Parathyroid adenoma (tissue), 2 donors: ENCODE data around the gene GDI2.

ENCODE experiments used
- H2AFZ ChIP-seq: fragments of 300-600 bp; sonication (generic); one replicate; pipeline ENCODE4 v1.7.0; 2017; ENCODE audit warnings: antibody characterized with exemption, mild to moderate bottlenecking
- H3K27ac ChIP-seq: fragments of 300-600 bp; sonication (generic); one replicate; pipeline ENCODE4 v1.7.0; 2017
- H3K27me3 ChIP-seq: fragments of 300-600 bp; sonication (generic); one replicate; pipeline ENCODE4 v1.7.0; 2017; ENCODE audit warnings: low read length; ENCODE audit not compliant: control insufficient read depth, insufficient read depth
- H3K36me3 ChIP-seq: fragments of 300-600 bp; sonication (generic); one replicate; pipeline ENCODE4 v1.7.0; 2017; ENCODE audit warnings: low read length; ENCODE audit not compliant: control insufficient read depth, insufficient read depth
- H3K4me1 ChIP-seq: fragments of 300-600 bp; sonication (generic); one replicate; pipeline ENCODE4 v1.7.0; 2017; ENCODE audit warnings: control low read depth
- H3K4me2 ChIP-seq: fragments of 300-600 bp; sonication (generic); one replicate; pipeline ENCODE4 v1.7.0; 2017; ENCODE audit warnings: low read length
- H3K4me3 ChIP-seq: fragments of 300-600 bp; sonication (generic); one replicate; pipeline ENCODE4 v1.7.0; 2017; ENCODE audit warnings: low read depth, low read length
- H3K79me2 ChIP-seq: fragments of 300-600 bp; sonication (generic); one replicate; pipeline ENCODE4 v1.7.0; 2017; ENCODE audit warnings: control low read depth
- H3K9ac ChIP-seq: fragments of 300-600 bp; sonication (generic); one replicate; pipeline ENCODE4 v1.7.0; 2017; ENCODE audit warnings: mild to moderate bottlenecking
- H3K9me3 ChIP-seq: fragments of 300-600 bp; sonication (generic); one replicate; pipeline ENCODE4 v1.7.0; 2017; ENCODE audit warnings: low read length; ENCODE audit not compliant: control insufficient read depth
- TF ChIP-seq, protein P1 (sequence below): fragments of 300-600 bp; sonication (generic); IDR thresholded peaks from one replicate; pipeline ENCODE4 v1.7.0; 2017; ENCODE audit warnings: antibody characterized with exemption, mild to moderate bottlenecking
- donor health status: primary hyperparathyroidism.

GDI2 gene

DNA sequence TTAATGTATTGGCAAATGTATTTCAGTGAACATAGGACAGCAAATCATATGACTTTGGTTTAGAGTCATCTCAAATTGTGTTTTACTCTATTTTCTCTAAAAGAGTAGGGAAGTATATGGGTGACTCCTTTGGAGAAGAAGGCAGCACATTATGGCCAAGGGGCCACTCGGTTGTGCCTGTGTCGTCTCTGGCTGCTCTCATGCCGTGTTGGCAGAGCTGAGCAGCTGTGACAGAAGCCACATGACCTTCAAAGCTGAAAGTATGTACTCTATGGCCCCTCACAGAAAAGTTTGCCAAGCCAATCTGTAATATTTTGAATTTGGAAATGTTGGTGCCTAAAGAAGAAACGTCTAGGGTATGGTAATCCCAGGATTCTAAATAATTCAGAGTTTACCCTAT, 81.1 kb downstream of the GDI2 start:
- Histone ChIP-seq H3K27ac (no peak overlapping the region), H2AFZ (no peak overlapping the region), H3K9ac (no peak overlapping the region), H3K9me3 (no peaks in the 10 kb centered on the region), H3K4me1 (no peaks in the 10 kb centered on the region), H3K27me3 (no peaks in the 10 kb centered on the region), H3K4me2 (no peak overlapping the region), H3K4me3 (no peak overlapping the region), H3K36me3 (no peaks in the 10 kb centered on the region), H3K79me2 (no peaks in the 10 kb centered on the region)
- TF ChIP-seq, protein P1, sequence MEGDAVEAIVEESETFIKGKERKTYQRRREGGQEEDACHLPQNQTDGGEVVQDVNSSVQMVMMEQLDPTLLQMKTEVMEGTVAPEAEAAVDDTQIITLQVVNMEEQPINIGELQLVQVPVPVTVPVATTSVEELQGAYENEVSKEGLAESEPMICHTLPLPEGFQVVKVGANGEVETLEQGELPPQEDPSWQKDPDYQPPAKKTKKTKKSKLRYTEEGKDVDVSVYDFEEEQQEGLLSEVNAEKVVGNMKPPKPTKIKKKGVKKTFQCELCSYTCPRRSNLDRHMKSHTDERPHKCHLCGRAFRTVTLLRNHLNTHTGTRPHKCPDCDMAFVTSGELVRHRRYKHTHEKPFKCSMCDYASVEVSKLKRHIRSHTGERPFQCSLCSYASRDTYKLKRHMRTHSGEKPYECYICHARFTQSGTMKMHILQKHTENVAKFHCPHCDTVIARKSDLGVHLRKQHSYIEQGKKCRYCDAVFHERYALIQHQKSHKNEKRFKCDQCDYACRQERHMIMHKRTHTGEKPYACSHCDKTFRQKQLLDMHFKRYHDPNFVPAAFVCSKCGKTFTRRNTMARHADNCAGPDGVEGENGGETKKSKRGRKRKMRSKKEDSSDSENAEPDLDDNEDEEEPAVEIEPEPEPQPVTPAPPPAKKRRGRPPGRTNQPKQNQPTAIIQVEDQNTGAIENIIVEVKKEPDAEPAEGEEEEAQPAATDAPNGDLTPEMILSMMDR = no peak

DNA sequence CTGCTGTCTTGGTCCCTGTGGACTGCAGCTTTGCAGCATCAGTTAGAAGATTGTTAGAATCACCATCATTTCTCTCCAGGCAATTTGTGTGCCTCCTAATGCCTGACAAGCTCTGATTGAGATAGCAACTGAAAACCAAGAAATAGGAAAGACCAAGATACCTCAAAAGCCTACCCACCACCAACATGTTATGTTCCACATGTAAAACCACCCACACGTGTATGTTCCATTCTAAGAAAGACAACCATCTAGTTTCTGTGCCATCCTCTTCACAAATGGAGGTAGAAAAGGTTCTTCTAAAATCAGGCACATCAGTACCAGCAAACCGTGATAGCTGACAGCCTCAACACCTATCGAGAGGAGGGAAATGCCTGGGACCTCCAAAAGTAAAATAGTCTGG, 81.7 kb downstream of the GDI2 start:
- Histone ChIP-seq H3K9me3 (no peaks in the 10 kb centered on the region), H3K36me3 (no peaks in the 10 kb centered on the region), H3K27ac (no peak overlapping the region), H2AFZ (no peak overlapping the region), H3K4me3 (no peak overlapping the region), H3K27me3 (no peaks in the 10 kb centered on the region), H3K4me2 (no peak overlapping the region), H3K9ac (no peak overlapping the region), H3K79me2 (no peaks in the 10 kb centered on the region), H3K4me1 (no peaks in the 10 kb centered on the region)
- TF ChIP-seq, protein P1 = no peak

DNA sequence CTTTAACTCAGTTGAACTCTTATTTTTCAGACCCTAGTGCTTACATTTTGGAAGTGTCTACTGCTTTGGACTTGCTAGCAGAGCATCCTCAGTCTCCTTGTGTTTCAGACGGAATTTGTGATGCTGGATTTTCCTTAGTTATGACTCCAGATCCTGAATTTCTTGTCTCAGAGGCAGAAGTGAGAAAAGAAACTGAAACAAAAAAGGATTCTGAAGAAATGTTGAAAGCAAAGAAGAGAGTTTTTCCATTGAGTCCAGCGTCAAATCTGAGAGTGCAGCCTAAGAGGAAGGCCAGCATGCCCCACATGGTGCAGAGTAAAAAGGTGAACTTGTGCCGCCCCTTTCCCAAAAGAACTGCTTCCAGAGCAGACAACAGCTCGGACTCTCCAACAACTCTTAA, 82.5 kb downstream of the GDI2 start:
- H3K9ac ChIP-seq = no peak overlapping the region
- no peak overlapping the region for H3K27ac ChIP-seq
- H3K9me3 ChIP-seq = no peaks in the 10 kb centered on the region
- no peak overlapping the region for H3K4me2 ChIP-seq
- no peak overlapping the region for H2AFZ ChIP-seq
- H3K36me3 ChIP-seq = no peaks in the 10 kb centered on the region
- no peaks in the 10 kb centered on the region for H3K79me2 ChIP-seq
- TF ChIP-seq, protein P1 = no peak
- no peak overlapping the region for H3K4me3 ChIP-seq
- H3K4me1 ChIP-seq = no peaks in the 10 kb centered on the region
- no peaks in the 10 kb centered on the region for H3K27me3 ChIP-seq

DNA sequence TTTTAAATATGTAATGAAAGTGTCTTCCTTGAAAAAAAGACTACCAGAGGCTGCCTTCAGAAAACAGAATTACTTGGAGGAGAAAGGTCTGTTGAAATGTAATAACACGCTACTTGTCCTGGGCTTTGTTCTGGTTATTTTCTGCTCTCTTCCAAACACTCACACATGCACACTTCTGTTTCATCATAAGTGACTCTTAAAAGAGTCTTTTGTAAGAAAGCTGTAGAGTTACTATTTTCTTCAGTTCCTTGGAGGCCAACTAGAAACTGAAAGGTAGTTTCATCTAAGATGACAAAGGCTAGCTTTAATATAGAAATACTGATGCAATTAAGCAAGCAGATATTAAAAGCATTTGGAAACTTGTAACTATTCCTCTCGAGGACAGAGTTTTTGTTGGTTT, 89.5 kb downstream of the GDI2 start:
- Histone ChIP-seq H3K4me3 (no peak overlapping the region), H3K79me2 (peaks cover 5% of the 10 kb centered on the region), H3K4me1 (no peaks in the 10 kb centered on the region), H3K4me2 (no peak overlapping the region), H3K9me3 (no peaks in the 10 kb centered on the region), H2AFZ (no peak overlapping the region), H3K27ac (no peak overlapping the region), H3K36me3 (no peaks in the 10 kb centered on the region), H3K9ac (no peak overlapping the region), H3K27me3 (no peaks in the 10 kb centered on the region)
- TF ChIP-seq, protein P1 = no peak

DNA sequence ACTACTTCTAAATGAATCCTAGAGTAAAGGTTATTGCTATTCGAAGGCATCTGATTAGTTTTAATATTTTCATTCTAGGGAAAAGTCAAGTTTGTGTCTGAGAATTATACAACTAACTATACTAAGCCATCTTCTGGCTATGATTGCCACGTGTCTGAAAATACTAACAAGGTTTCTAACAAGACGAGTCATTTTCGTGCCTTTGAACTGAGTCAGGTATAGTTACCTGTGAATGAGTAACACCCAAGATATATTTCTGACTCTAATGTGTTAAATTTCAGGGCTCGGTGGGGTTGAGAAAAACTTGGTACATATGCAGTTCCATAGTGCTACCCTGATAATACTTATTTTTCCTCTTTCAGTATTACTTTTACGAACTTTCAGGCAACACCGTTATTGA, 93.1 kb downstream of the GDI2 start:
- H3K27me3 ChIP-seq = no peaks in the 10 kb centered on the region
- no peaks in the 10 kb centered on the region for H3K4me1 ChIP-seq
- H3K9me3 ChIP-seq = no peaks in the 10 kb centered on the region
- no peak overlapping the region for H3K4me3 ChIP-seq
- TF ChIP-seq, protein P1 = no peak
- H2AFZ ChIP-seq = no peak overlapping the region
- H3K9ac ChIP-seq = no peak overlapping the region
- no peak overlapping the region for H3K27ac ChIP-seq
- H3K79me2 ChIP-seq = peaks cover 16% of the 10 kb centered on the region
- H3K36me3 ChIP-seq = no peaks in the 10 kb centered on the region
- H3K4me2 ChIP-seq = no peak overlapping the region
